Measurements from ENCODE around the gene ST7. TPM values are rescaled to one million over a fixed set of nuclear protein-coding genes. Genes with fewer than 3 reads are reported as not detected.

Gene ST7
- total RNA-seq, 1 experiment from 2014 or later, result 12.9 TPM

GRCh38 chr7:117148971-117149370 is 195.7 kb downstream of the ST7 start:
- Histone ChIP-seq H4K5ac (ENCODE audit: insufficient read length, low read depth, low read length) (no peak overlapping the region), H2BK15ac (ENCODE audit: low read depth, low read length) (no peak overlapping the region), H3K14ac (ENCODE audit: insufficient read depth, low read length) (no peak overlapping the region), H3K23me2 (ENCODE audit: insufficient read length, low read depth, low read length, poor library complexity, severe bottlenecking) (no peaks in the 10 kb centered on the region), H2AK5ac (ENCODE audit: insufficient read length, low read length) (no peak overlapping the region), H2BK120ac (ENCODE audit: low read depth, low read length, poor library complexity, severe bottlenecking) (no peak overlapping the region), H4K20me1 (ENCODE audit: control insufficient read depth, insufficient read depth, insufficient read length) (no peaks in the 10 kb centered on the region), H3K9me3 (ENCODE audit: control insufficient read depth, low read depth, low read length) (no peaks in the 10 kb centered on the region), H3K4ac (ENCODE audit: low read depth, low read length) (no peak overlapping the region), H3K56ac (ENCODE audit: insufficient read length, low read depth, low read length) (no peak overlapping the region), H3T11ph (ENCODE audit: low read length) (no peak overlapping the region), H3K79me1 (ENCODE audit: insufficient read depth, low read depth, low read length, poor library complexity, severe bottlenecking) (no peaks in the 10 kb centered on the region), H2BK20ac (ENCODE audit: low read depth, low read length, poor library complexity, severe bottlenecking) (no peak overlapping the region), H3K27me3 (ENCODE audit: insufficient read depth, low read length) (no peaks in the 10 kb centered on the region), H4K8ac (replicated peaks; ENCODE audit: insufficient read length, low read depth, low read length) (no peak overlapping the region), H2BK5ac (ENCODE audit: insufficient read length, low read length) (no peak overlapping the region), H3K9ac (ENCODE audit: extremely low read depth, insufficient read length, low read length) (no peak overlapping the region), H4K91ac (ENCODE audit: insufficient read length, low read depth, low read length) (no peak overlapping the region), H3K23ac (ENCODE audit: insufficient read length, low read depth, low read length) (no peak overlapping the region), H3K27ac (ENCODE audit: insufficient read length, low read depth, low read length) (no peak overlapping the region), H3K4me2 (ENCODE audit: insufficient read depth, insufficient read length, low read length) (no peak overlapping the region), H3K18ac (ENCODE audit: insufficient read length, low read depth, low read length) (no peak overlapping the region), H2BK12ac (ENCODE audit: insufficient read length, low read depth, low read length) (no peak overlapping the region), H3K79me2 (ENCODE audit: insufficient read depth, low read length) (no peaks in the 10 kb centered on the region), H3K4me1 (ENCODE audit: insufficient read depth, low read length) (peaks cover 5% of the 10 kb centered on the region), H2AFZ (ENCODE audit: low read length) (no peak overlapping the region)
- no peak overlapping the region for H3K27ac Mint-ChIP-seq
- no peak for DNase-seq
- TF ChIP-seq, protein P1, sequence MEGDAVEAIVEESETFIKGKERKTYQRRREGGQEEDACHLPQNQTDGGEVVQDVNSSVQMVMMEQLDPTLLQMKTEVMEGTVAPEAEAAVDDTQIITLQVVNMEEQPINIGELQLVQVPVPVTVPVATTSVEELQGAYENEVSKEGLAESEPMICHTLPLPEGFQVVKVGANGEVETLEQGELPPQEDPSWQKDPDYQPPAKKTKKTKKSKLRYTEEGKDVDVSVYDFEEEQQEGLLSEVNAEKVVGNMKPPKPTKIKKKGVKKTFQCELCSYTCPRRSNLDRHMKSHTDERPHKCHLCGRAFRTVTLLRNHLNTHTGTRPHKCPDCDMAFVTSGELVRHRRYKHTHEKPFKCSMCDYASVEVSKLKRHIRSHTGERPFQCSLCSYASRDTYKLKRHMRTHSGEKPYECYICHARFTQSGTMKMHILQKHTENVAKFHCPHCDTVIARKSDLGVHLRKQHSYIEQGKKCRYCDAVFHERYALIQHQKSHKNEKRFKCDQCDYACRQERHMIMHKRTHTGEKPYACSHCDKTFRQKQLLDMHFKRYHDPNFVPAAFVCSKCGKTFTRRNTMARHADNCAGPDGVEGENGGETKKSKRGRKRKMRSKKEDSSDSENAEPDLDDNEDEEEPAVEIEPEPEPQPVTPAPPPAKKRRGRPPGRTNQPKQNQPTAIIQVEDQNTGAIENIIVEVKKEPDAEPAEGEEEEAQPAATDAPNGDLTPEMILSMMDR (conservative IDR thresholded peaks at IDR 0.05), result no peak
- WGBS (ENCODE audit: extremely low coverage, insufficient read length, low lambda C conversion rate), result no CpG with 5 or more reads among the region's 4 CpGs
- H3K4me1 Mint-ChIP-seq, result peaks cover 10 to 12% of the 10 kb centered on the region in 2 experiments
- no peaks in the 10 kb centered on the region for H3K36me3 Mint-ChIP-seq (ENCODE audit: insufficient read depth in 1 of 3, low read depth in 3 of 3)
- H3K4me3 Mint-ChIP-seq, result no peak overlapping the region
- no peaks in the 10 kb centered on the region for H3K27me3 Mint-ChIP-seq (ENCODE audit: low read depth)
- no peaks in the 10 kb centered on the region; a peak in 1 of 5 replicates for H3K9me3 Mint-ChIP-seq
